Measurements from ENCODE around the gene DNM2. TPM values are rescaled to one million over a fixed set of nuclear protein-coding genes. Genes with fewer than 3 reads are reported as not detected.

Gene DNM2
- total and polyA plus RNA-seq, 10 of the 15 experiments (the other 5 are each of a cell fraction or from before 2014, with no cell fraction given) = 1.2 to 146 (median 68.9) TPM

DNA sequence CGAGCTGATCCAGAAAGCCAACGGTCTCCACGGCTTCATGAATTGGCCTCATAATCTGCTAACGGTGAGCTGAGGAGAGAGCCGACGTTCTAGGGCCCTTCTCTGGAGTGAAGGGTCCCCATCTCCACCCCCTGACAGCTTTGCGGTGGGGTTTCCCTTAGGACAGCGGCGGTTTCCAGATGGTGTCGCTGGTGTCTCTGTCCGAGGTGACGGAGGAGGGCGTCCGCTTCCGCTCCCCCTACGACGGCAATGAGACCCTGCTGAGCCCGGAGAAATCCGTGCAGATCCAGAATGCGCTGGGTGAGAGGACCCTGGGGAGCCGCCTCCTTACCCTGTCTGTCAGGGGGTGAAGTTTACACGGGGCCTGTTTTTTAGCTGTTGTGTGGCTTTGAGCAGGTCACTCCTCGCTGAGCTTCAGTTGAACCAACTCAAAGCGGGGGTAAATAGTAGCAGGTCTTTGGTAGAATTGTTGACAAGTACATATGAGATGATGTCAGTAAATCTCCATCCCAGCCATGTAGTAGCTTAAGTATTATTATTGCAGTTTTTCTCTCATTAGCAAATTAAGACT, 15.8 kb upstream of the DNM2 start (continued):
- TF ChIP-seq GABPA (IDR thresholded peaks at IDR 0.05; ENCODE audit: low read depth) (no peak), PML (IDR thresholded peaks at IDR 0.05; ENCODE audit: low read length) (no peak), RELB (IDR thresholded peaks at IDR 0.05; ENCODE audit: low read depth) (no peak), SUZ12 (IDR thresholded peaks at IDR 0.05; ENCODE audit: unreplicated experiment) (no peak), ZNF24 (IDR thresholded peaks at IDR 0.05) (no peak), LARP7 (IDR thresholded peaks at IDR 0.05) (no peak), RBBP5 (conservative IDR thresholded peaks at IDR 0.05) (no peak), ZNF622 (IDR thresholded peaks at IDR 0.05) (no peak), TCF7 (IDR thresholded peaks at IDR 0.05; ENCODE audit: borderline replicate concordance) (no peak), MEF2B (IDR thresholded peaks at IDR 0.05; ENCODE audit: partially characterized antibody, poor library complexity, severe bottlenecking) (no peak)
- TF ChIP-seq, protein P1, sequence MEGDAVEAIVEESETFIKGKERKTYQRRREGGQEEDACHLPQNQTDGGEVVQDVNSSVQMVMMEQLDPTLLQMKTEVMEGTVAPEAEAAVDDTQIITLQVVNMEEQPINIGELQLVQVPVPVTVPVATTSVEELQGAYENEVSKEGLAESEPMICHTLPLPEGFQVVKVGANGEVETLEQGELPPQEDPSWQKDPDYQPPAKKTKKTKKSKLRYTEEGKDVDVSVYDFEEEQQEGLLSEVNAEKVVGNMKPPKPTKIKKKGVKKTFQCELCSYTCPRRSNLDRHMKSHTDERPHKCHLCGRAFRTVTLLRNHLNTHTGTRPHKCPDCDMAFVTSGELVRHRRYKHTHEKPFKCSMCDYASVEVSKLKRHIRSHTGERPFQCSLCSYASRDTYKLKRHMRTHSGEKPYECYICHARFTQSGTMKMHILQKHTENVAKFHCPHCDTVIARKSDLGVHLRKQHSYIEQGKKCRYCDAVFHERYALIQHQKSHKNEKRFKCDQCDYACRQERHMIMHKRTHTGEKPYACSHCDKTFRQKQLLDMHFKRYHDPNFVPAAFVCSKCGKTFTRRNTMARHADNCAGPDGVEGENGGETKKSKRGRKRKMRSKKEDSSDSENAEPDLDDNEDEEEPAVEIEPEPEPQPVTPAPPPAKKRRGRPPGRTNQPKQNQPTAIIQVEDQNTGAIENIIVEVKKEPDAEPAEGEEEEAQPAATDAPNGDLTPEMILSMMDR (IDR thresholded peaks at IDR 0.05 in 2 of 3, conservative IDR thresholded peaks at IDR 0.05 in 1 of 3; ENCODE audit: control insufficient read depth in 2 of 3, extremely low read depth in 1 of 3, insufficient read depth in 1 of 3, low read depth in 3 of 3, low read length in 3 of 3) = peak in 2 of 3 experiments; percentile 28 to 41; a peak in 2 of 6 replicates
- TF ChIP-seq, protein P2, sequence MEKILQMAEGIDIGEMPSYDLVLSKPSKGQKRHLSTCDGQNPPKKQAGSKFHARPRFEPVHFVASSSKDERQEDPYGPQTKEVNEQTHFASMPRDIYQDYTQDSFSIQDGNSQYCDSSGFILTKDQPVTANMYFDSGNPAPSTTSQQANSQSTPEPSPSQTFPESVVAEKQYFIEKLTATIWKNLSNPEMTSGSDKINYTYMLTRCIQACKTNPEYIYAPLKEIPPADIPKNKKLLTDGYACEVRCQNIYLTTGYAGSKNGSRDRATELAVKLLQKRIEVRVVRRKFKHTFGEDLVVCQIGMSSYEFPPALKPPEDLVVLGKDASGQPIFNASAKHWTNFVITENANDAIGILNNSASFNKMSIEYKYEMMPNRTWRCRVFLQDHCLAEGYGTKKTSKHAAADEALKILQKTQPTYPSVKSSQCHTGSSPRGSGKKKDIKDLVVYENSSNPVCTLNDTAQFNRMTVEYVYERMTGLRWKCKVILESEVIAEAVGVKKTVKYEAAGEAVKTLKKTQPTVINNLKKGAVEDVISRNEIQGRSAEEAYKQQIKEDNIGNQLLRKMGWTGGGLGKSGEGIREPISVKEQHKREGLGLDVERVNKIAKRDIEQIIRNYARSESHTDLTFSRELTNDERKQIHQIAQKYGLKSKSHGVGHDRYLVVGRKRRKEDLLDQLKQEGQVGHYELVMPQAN (conservative IDR thresholded peaks at IDR 0.05) = no peak
- TF ChIP-seq, protein P3, sequence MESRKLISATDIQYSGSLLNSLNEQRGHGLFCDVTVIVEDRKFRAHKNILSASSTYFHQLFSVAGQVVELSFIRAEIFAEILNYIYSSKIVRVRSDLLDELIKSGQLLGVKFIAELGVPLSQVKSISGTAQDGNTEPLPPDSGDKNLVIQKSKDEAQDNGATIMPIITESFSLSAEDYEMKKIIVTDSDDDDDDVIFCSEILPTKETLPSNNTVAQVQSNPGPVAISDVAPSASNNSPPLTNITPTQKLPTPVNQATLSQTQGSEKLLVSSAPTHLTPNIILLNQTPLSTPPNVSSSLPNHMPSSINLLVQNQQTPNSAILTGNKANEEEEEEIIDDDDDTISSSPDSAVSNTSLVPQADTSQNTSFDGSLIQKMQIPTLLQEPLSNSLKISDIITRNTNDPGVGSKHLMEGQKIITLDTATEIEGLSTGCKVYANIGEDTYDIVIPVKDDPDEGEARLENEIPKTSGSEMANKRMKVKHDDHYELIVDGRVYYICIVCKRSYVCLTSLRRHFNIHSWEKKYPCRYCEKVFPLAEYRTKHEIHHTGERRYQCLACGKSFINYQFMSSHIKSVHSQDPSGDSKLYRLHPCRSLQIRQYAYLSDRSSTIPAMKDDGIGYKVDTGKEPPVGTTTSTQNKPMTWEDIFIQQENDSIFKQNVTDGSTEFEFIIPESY (IDR thresholded peaks at IDR 0.05) = no peak
- TF ChIP-seq, protein P4, sequence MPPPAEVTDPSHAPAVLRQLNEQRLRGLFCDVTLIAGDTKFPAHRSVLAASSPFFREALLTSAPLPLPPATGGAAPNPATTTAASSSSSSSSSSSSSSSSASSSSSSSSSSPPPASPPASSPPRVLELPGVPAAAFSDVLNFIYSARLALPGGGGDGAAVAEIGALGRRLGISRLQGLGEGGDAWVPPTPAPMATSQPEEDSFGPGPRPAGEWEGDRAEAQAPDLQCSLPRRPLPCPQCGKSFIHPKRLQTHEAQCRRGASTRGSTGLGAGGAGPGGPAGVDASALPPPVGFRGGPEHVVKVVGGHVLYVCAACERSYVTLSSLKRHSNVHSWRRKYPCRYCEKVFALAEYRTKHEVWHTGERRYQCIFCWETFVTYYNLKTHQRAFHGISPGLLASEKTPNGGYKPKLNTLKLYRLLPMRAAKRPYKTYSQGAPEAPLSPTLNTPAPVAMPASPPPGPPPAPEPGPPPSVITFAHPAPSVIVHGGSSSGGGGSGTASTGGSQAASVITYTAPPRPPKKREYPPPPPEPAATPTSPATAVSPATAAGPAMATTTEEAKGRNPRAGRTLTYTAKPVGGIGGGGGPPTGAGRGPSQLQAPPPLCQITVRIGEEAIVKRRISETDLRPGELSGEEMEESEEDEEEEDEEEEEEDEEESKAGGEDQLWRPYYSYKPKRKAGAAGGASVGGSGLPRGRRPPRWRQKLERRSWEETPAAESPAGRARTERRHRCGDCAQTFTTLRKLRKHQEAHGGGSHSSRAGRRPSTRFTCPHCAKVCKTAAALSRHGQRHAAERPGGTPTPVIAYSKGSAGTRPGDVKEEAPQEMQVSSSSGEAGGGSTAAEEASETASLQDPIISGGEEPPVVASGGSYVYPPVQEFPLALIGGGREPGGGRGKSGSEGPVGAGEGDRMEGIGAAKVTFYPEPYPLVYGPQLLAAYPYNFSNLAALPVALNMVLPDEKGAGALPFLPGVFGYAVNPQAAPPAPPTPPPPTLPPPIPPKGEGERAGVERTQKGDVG (CRISPR knock-in tag; IDR thresholded peaks at IDR 0.05) = no peak
- TF ChIP-seq, protein P5, sequence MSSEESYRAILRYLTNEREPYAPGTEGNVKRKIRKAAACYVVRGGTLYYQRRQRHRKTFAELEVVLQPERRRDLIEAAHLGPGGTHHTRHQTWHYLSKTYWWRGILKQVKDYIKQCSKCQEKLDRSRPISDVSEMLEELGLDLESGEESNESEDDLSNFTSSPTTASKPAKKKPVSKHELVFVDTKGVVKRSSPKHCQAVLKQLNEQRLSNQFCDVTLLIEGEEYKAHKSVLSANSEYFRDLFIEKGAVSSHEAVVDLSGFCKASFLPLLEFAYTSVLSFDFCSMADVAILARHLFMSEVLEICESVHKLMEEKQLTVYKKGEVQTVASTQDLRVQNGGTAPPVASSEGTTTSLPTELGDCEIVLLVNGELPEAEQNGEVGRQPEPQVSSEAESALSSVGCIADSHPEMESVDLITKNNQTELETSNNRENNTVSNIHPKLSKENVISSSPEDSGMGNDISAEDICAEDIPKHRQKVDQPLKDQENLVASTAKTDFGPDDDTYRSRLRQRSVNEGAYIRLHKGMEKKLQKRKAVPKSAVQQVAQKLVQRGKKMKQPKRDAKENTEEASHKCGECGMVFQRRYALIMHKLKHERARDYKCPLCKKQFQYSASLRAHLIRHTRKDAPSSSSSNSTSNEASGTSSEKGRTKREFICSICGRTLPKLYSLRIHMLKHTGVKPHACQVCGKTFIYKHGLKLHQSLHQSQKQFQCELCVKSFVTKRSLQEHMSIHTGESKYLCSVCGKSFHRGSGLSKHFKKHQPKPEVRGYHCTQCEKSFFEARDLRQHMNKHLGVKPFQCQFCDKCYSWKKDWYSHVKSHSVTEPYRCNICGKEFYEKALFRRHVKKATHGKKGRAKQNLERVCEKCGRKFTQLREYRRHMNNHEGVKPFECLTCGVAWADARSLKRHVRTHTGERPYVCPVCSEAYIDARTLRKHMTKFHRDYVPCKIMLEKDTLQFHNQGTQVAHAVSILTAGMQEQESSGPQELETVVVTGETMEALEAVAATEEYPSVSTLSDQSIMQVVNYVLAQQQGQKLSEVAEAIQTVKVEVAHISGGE (CRISPR knock-in tag; IDR thresholded peaks at IDR 0.05) = no peak
